Prostate gland (tissue), 2 donors: ENCODE data around the gene UQCRQ.

ENCODE experiments used
- CTCF ChIP-seq, 4 experiments: fragments of 200-600 bp in 2 of 4; fragments of 450-650 bp in 2 of 4; sonication (generic) in 2 of 4; IDR thresholded peaks; 1 replicate in 3 of 4; 2 replicates in 1 of 4; pipeline ENCODE4 v1.5.1; 2016 to 2019; ENCODE audit warnings: antibody characterized with exemption in 4 of 4, mild to moderate bottlenecking in 2 of 4, moderate library complexity in 2 of 4
- POLR2A ChIP-seq: fragments of 450-650 bp; IDR thresholded peaks from one replicate; pipeline ENCODE4 v1.6.1; 2016; ENCODE audit warnings: antibody characterized with exemption, mild to moderate bottlenecking
- POLR2AphosphoS5 ChIP-seq: sonication (generic); formaldehyde crosslinking; IDR thresholded peaks from one replicate; pipeline ENCODE4 v1.6.1; 2017; ENCODE audit warnings: antibody characterized with exemption

GRCh38 chr5:132826424-132827082 lies 39.9 kb upstream of the UQCRQ start:
- TF ChIP-seq CTCF (IDR thresholded peaks at IDR 0.05) (no peak), POLR2A (no peak), POLR2AphosphoS5 (peak; percentile 28)
